K562 (cell line): ENCODE measurements around the gene CORT. TPM values are rescaled to one million over a fixed set of nuclear protein-coding genes. Genes with fewer than 3 reads are reported as not detected.

Experiments used
- ATAC-seq: fragments of 200-7000 bp; cut with Tn5 transposase; 3 replicates; pipeline ENCODE4 v1.9.1; 2020; ENCODE audit warnings: moderate library complexity
- BruUV-seq: library from RNA; stranded (reverse); fragments of 400-500 nt; replicated peaks from 2 replicates; lab custom pipeline; 2021; lab: Mats Ljungman, UMichigan
- CTCF ChIA-PET: fragments of 300-600 bp; formaldehyde crosslinking; extraction: SDS; loops from one replicate; lab custom pipeline; 2021; ENCODE audit warnings: low intra/inter-chr PET ratio; lab: Yijun Ruan, JAX
- POLR2A ChIA-PET: fragments of 300-600, 350-650 bp; sonication (Branson Sonifier 250); formaldehyde crosslinking; extraction: SDS; loops from one replicate; lab custom pipeline; 2021; ENCODE audit warnings: antibody characterized with exemption, inconsistent platforms; lab: Yijun Ruan, JAX
- DNase-seq, 4 experiments: peaks; one replicate each; pipeline versions ENCODE4 v3.0.0 to v3.0.0-alpha.2; 2011 to 2018; ENCODE audit warnings: low spot score in 3 of 4, mixed read lengths in 3 of 4; ENCODE audit errors: extremely low read depth in 1 of 4
- FAIRE-seq: peaks from 2 replicates; lab custom pipeline; 2011; peaks lifted over from hg19 to GRCh38; lab: Jason Lieb, UNC
- H2AFZ ChIP-seq: 2 replicates; pipeline ENCODE4 v1.6.0; 2011; ENCODE audit warnings: low read depth, low read length, control low read depth, inconsistent platforms
- H3K27ac ChIP-seq: fragments of 200-600 bp; 3 replicates; pipeline ENCODE4 v1.8.0; 2011; ENCODE audit warnings: low read depth, mild to moderate bottlenecking, control low read depth, inconsistent platforms, low read length, moderate library complexity, mixed read lengths; ENCODE audit errors: extremely low read depth
- H3K27me3 ChIP-seq, 2 experiments: fragments of 300-600 bp in 1 of 2; 2 replicates in 1 of 2; 3 replicates in 1 of 2; pipeline versions ENCODE4 v1.6.0 to v1.8.0; 2011; ENCODE audit warnings: inconsistent platforms in 2 of 2, low read length in 2 of 2, mild to moderate bottlenecking in 1 of 2, mixed read lengths in 1 of 2, moderate library complexity in 1 of 2; ENCODE audit not compliant: control insufficient read depth in 2 of 2, insufficient read depth in 2 of 2
- H3K36me3 ChIP-seq: fragments of 300-600 bp; 3 replicates; pipeline ENCODE4 v1.8.0; 2011; ENCODE audit warnings: mild to moderate bottlenecking, low read length, inconsistent platforms; ENCODE audit not compliant: control insufficient read depth, insufficient read depth
- H3K4me1 ChIP-seq, 2 experiments: fragments of 200-600 bp in 1 of 2; replicated peaks in 1 of 2; 2 replicates in 1 of 2; 3 replicates in 1 of 2; pipeline versions ENCODE4 v1.5.1 to v1.8.0; 2011; ENCODE audit warnings: inconsistent platforms in 2 of 2, low read length in 2 of 2, mild to moderate bottlenecking in 1 of 2, mixed read lengths in 1 of 2, moderate library complexity in 1 of 2; ENCODE audit not compliant: control insufficient read depth in 2 of 2, insufficient read depth in 2 of 2
- H3K4me2 ChIP-seq: 2 replicates; pipeline ENCODE4 v1.6.1; 2011; ENCODE audit warnings: low read length, control low read depth, inconsistent platforms, mixed read lengths; ENCODE audit not compliant: insufficient read depth
- H3K4me3 ChIP-seq: fragments of 200-600 bp; sonication (generic), shearing (Covaris generic); 2 replicates; pipeline ENCODE4 v1.5.1; 2016; ENCODE audit warnings: control low read depth, inconsistent platforms
- H3K79me2 ChIP-seq: fragments of 200-600 bp; 3 replicates; pipeline ENCODE4 v1.8.0; 2011; ENCODE audit warnings: low read length, inconsistent platforms; ENCODE audit not compliant: control insufficient read depth, insufficient read depth
- H3K9ac ChIP-seq, 2 experiments: 2 replicates each; pipeline versions ENCODE4 v1.6.0 to v1.6.1; 2011; ENCODE audit warnings: low read depth in 2 of 2, low read length in 2 of 2, control low read depth in 1 of 2, inconsistent platforms in 1 of 2, mild to moderate bottlenecking in 1 of 2, mixed read lengths in 1 of 2; ENCODE audit not compliant: insufficient read depth in 1 of 2
- H3K9me1 ChIP-seq: one replicate; pipeline ENCODE4 v1.6.0; 2011; ENCODE audit warnings: inconsistent platforms, mild to moderate bottlenecking, low read length, moderate library complexity; ENCODE audit not compliant: control insufficient read depth, insufficient read depth
- H3K9me3 ChIP-seq: replicated peaks from 2 replicates; pipeline ENCODE4 v1.5.1; 2011; ENCODE audit warnings: low read depth, low read length, inconsistent platforms; ENCODE audit not compliant: control insufficient read depth, insufficient read depth
- H4K20me1 ChIP-seq: replicated peaks from 2 replicates; pipeline ENCODE4 v1.6.1; 2011; ENCODE audit warnings: low read length, inconsistent platforms, mixed read lengths; ENCODE audit not compliant: control insufficient read depth, insufficient read depth
- HIVEP1 ChIP-seq: fragments of 250-450 bp; sonication (Bioruptor Pico); IDR thresholded peaks from 2 replicates; pipeline ENCODE4 v1.4.0; 2020; ENCODE audit warnings: mild to moderate bottlenecking
- JUN ChIP-seq, 2 experiments: sonication (generic) in 1 of 2; formaldehyde crosslinking in 1 of 2; IDR thresholded peaks; 2 replicates each; pipeline versions ENCODE4 v1.6.1 to v1.8.0; 2012 to 2022; ENCODE audit warnings: borderline replicate concordance in 2 of 2, mild to moderate bottlenecking in 2 of 2, improper control_type of control experiment in 1 of 2, low read depth in 1 of 2, low read length in 1 of 2, missing genetic modification reagents in 1 of 2
- MED1 ChIP-seq: sonication (generic); formaldehyde crosslinking; IDR thresholded peaks from 2 replicates; pipeline ENCODE4 v1.8.1; 2023; ENCODE audit warnings: missing genetic modification reagents, borderline replicate concordance
- PTBP1 ChIP-seq: fragments of 200-400 bp; formaldehyde crosslinking; IDR thresholded peaks from 2 replicates; pipeline ENCODE4 v1.6.1; 2017; ENCODE audit warnings: low read depth, low read length
- SMAD1 ChIP-seq: fragments of 150-350 bp; IDR thresholded peaks from 2 replicates; pipeline ENCODE4 v1.6.1; 2014; ENCODE audit warnings: low read length, low read depth; ENCODE audit not compliant: partially characterized antibody
- ZNF584 ChIP-seq: fragments of 200-800 bp; sonication (Bioruptor generic); IDR thresholded peaks from 2 replicates; pipeline ENCODE4 v1.6.1; 2016; ENCODE audit warnings: low read depth, mild to moderate bottlenecking, missing genetic modification characterization, missing compliant biosample characterization
- ZNF589 ChIP-seq: fragments of 200-800 bp; sonication (Bioruptor generic); IDR thresholded peaks from 2 replicates; pipeline ENCODE4 v1.6.1; 2016; ENCODE audit warnings: low read depth, missing genetic modification characterization, missing compliant biosample characterization
- WGBS: fragments of 100-300 bp; shearing (Covaris generic); methylation state at CpG from one replicate; pipeline ENCODE4 v1.1.6; 2016; ENCODE audit warnings: low coverage, mixed read lengths; ENCODE audit not compliant: insufficient coverage; ENCODE audit errors: missing lambda C conversion rate; 5-methylcytosine and 5-hydroxymethylcytosine counted together
- in situ Hi-C: fragments of 300-500 bp; cut with MboI; formaldehyde crosslinking; loops from 4 replicates; pipeline ENCODE4 v1.15.0; 2018; ENCODE audit warnings: inconsistent platforms, mixed read lengths
- intact Hi-C: fragments of 100-400 bp; cut with micrococcal nuclease; formaldehyde crosslinking; loops from 2 replicates; pipeline ENCODE4 v1.14.2; 2022
- polyA plus RNA-seq, 8 experiments: library from polyadenylated mRNA; depleted of rRNA in 4 of 8; stranded (reverse) in 5 of 8; unstranded in 3 of 8; fragments of >200 nt; fragmentation: Nextera tagmentation in 2 of 8; fragmentation: Illumina TruSeq in 1 of 8; extraction: Ambion mirVana in 2 of 8; extraction: Trizol in 1 of 8; gene quantifications; 2 replicates each; pipeline versions ENCODE4 v1.2.1 to v1.2.3, GENCODE V29; 2011 to 2014; ENCODE audit warnings: inconsistent platforms in 1 of 8, missing spikeins in 1 of 8
- total RNA-seq, 7 experiments: library from RNA; depleted of rRNA in 6 of 7; stranded (reverse); fragments of >200 nt in 6 of 7; fragmentation: Illumina TruSeq in 2 of 7; extraction: Trizol in 2 of 7; gene quantifications; 2 replicates each; pipeline versions ENCODE4 v1.2.1 to v1.2.3, GENCODE V29; 2011 to 2021; ENCODE audit warnings: low replicate concordance in 1 of 7
- TF ChIP-seq, protein P1 (sequence below): IDR thresholded peaks from 2 replicates; pipeline ENCODE4 v1.6.1; 2011; ENCODE audit warnings: borderline replicate concordance, low read depth, mild to moderate bottlenecking, moderate library complexity, low read length; ENCODE audit not compliant: insufficient read depth, poor library complexity, severe bottlenecking
- TF ChIP-seq, protein P2 (sequence below): sonication (generic); formaldehyde crosslinking; IDR thresholded peaks from 2 replicates; pipeline ENCODE4 v1.8.1; 2023; ENCODE audit warnings: mild to moderate bottlenecking, missing genetic modification reagents

Gene CORT
- total and polyA plus RNA-seq, 9 of the 15 experiments (the other 6 are each of a cell fraction or from before 2014, with no cell fraction given), result 0.08 to 0.54 (median 0.13) TPM; not detected in 5

DNA sequence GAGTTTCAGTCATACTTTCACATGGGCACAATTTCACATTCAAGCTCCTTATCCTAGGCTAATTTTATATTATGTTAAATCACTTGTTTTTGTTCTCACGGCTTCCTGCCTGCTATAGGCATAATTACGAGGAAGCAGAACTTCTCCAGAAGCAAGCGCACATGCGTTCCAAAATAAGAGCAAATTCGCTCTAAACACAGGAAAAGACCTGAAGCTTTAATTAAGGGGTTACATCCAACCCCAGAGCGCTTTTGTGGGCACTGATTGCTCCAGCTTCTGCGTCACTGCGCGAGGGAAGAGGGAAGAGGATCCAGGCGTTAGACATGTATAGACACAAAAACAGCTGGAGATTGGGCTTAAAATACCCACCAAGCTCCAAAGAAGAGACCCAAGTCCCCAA lies at the start of gene CORT (continued):
- TF ChIP-seq, protein P1, sequence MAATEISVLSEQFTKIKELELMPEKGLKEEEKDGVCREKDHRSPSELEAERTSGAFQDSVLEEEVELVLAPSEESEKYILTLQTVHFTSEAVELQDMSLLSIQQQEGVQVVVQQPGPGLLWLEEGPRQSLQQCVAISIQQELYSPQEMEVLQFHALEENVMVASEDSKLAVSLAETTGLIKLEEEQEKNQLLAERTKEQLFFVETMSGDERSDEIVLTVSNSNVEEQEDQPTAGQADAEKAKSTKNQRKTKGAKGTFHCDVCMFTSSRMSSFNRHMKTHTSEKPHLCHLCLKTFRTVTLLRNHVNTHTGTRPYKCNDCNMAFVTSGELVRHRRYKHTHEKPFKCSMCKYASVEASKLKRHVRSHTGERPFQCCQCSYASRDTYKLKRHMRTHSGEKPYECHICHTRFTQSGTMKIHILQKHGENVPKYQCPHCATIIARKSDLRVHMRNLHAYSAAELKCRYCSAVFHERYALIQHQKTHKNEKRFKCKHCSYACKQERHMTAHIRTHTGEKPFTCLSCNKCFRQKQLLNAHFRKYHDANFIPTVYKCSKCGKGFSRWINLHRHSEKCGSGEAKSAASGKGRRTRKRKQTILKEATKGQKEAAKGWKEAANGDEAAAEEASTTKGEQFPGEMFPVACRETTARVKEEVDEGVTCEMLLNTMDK, result no peak
- no peak for TF ChIP-seq SMAD1

DNA sequence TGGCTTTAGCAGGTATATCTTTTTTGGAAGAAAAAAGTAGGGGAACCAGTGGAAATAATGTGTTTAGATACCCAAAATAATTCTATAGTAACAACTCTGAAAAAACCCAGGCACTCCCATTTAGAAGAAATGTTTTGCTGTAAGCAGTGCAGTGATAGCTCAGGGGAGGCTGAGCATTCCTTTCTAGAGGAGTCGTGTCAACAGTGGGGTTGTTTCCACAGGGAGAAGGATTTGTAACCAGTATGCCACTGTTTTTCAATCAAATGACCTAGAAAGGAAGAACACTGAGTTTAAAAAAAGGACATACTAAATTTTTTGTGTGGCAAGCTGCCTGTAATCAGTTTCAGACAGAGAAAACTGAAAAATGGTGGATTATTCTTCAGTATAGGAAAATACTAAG lies 48.5 kb upstream of the CORT start:
- Histone ChIP-seq H3K27me3 (no peaks in the 10 kb centered on the region), H3K9me1 (no peaks in the 10 kb centered on the region), H3K36me3 (peaks cover 62% of the 10 kb centered on the region), H3K4me1 (peaks cover 21 to 23% of the 10 kb centered on the region in 2 experiments), H2AFZ (no peak overlapping the region), H3K4me2 (no peak overlapping the region), H3K27ac (peak overlapping the region; percentile 92; the same call in 2 of the 3 replicates), H3K9ac (peak overlapping the region in 1 of 2 experiments; percentile 86; a peak in 1 of 4 replicates), H3K9me3 (no peaks in the 10 kb centered on the region), H3K79me2 (peaks cover 42% of the 10 kb centered on the region), H3K4me3 (0 out of 2 replicates have a peak overlapping the region, but pooled peaks have one; percentile 66), H4K20me1 (peaks cover 8% of the 10 kb centered on the region; the same call in 1 of the 2 replicates)
- POLR2A ChIA-PET, result interaction anchor here (0.6 to 2.7 kb wide), 7 partner anchors 10 to 1117 kb away, joined by 3 to 29 read pairs (median 4); no protein-coding TSS in a partner anchor
- FAIRE-seq, result no peak
- no peak for DNase-seq
- WGBS, result 75% methylated on average over 1 of the region's 1 CpG
- no peak for ATAC-seq
- CTCF ChIA-PET, result no interaction called here
- BruUV-seq, result no TSS peak
- in situ Hi-C loops, result no loop called here
- intact Hi-C loops, result no loop called here
- TF ChIP-seq, protein P2, sequence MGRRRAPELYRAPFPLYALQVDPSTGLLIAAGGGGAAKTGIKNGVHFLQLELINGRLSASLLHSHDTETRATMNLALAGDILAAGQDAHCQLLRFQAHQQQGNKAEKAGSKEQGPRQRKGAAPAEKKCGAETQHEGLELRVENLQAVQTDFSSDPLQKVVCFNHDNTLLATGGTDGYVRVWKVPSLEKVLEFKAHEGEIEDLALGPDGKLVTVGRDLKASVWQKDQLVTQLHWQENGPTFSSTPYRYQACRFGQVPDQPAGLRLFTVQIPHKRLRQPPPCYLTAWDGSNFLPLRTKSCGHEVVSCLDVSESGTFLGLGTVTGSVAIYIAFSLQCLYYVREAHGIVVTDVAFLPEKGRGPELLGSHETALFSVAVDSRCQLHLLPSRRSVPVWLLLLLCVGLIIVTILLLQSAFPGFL (CRISPR knock-in tag), result no peak
- no peak for TF ChIP-seq PTBP1
- no peak for TF ChIP-seq MED1 (CRISPR knock-in tag)
- no peak for TF ChIP-seq HIVEP1 (CRISPR knock-in tag)
- TF ChIP-seq ZNF589 (CRISPR knock-in tag), result no peak
- TF ChIP-seq JUN (IDR thresholded peaks at IDR 0.05; ENCODE audit: borderline replicate concordance, low read depth, low read length), result no peak
- no peak for TF ChIP-seq JUN (CRISPR knock-in tag; IDR thresholded peaks at IDR 0.05; ENCODE audit: borderline replicate concordance)
- TF ChIP-seq ZNF584 (CRISPR knock-in tag), result no peak
